CD4-positive, alpha-beta T cell treated with Interferon gamma for 1 hour (primary cell): Measurements from ENCODE around the gene GPR152.
"Not testable (repeated sequence)": the region's sequence is repeated elsewhere in the genome, so short reads cannot be mapped to it uniquely, and the experiment has no call there.

Experiments used
- DNase-seq: peaks from one replicate; pipeline ENCODE4 v3.0.0-alpha.2; 2020

Gene GPR152

DNA sequence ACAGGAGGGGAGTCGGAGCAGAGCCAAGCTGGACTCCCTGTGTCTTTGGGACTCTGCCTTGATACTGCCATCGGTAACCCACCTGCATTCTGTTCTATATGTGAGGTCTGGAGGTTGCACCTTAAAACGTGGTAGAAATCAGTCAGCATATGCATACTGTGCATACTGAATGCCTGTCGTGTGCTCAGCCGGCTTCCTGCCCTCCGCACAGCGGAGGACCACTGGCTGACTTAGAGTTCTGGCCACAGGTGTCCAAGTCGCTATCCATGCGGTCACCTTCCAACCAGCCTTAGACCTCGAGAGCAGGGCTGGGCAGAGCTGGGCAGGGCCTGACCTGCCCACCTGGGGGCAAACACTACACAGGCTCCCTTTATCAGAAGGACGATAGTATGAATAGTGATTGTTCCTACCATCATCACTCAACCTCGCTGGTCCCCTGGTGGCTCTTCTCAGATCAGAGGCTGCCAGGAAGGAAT is 44.8 kb downstream of the GPR152 start:
- no peak for DNase-seq

DNA sequence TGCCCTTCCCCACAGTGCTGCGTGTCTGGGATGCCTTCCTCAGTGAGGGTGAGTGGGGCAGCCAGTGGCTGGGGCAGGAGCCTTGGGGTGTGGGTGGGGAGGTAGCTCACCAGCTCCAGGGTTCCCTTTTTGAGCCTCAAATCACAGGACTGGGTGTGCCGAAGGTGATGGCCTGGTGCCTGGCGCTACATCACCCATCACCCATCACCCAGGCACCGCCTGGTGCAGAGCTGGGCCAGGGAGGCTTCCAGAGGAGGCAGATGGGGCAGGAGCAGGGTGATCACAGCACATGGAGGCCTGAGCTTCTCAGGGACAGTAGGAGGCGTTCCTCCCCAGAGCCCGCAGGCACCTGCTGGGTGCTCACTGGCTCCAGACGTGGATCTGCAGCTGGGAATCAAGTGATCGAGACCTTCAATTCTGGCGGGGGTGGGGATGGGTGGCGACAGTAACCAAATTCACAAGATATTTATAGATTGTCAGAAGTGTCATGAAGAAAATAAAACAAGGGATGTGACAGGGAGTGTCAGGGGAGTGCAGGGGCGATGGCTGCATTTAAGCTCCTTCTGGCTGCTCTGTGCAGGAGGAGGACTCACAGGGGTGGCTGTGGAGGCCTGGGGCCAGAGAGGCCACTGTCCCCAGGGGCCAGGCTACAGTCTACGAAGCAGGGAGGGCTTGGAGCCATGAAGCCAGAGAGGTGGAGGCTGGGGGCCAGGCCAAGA is 45.4 kb downstream of the GPR152 start:
- DNase-seq: no peak

DNA sequence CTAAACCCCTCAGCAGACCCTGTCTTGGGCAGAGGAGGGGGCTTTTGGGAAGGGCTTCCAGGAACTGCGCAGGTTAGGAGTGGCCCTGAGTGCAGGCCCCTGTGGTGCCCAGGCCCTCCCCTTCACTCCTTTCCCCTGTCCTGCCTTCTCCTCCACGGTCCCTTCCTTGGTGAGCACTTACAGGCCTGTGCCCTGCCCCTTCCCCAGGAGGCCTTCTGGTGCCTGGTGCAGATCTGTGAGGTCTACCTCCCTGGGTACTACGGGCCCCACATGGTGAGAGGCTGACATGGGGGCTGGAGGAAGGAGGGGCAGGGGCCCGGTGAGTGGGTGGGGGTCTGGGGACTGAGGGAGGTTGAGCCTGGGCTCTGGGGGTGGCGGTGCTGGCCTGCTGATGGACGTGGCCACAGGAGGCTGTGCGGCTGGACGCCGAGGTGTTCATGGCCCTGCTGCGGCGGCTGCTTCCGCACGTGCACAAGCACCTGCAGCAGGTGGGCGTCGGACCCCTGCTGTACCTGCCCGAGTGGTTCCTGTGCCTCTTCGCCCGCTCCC is 46.0 kb downstream of the GPR152 start:
- no peak for DNase-seq

DNA sequence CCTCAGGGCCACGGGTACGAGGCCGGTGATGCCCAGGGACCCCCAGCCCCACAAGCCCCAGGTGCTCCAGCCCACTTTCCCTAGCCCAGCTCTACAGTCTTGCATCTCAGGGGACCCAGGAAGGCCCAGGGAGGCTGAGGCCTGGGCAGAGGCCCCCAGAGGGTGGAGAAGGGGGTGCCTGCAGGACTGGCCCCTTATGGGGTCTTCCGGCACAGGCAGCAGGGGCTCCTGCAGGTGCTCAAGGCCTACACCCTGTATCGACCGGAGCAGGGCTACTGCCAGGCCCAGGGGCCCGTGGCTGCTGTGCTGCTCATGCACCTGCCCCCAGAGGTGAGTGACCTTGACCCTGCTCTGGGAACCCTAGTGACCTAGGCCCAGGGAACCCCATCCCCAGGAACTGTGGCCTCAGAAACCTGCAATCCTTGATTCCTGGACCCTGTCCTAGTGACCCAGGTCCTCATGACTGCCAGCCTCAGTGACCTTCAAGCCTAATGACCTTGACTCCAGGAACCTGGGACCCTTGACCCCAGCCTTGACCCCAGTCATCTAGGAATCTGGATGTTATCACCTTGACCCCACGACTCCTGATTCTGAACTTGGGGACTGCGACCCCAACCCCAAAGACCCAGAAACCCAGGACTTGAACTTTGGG is 46.7 kb downstream of the GPR152 start:
- no peak for DNase-seq

DNA sequence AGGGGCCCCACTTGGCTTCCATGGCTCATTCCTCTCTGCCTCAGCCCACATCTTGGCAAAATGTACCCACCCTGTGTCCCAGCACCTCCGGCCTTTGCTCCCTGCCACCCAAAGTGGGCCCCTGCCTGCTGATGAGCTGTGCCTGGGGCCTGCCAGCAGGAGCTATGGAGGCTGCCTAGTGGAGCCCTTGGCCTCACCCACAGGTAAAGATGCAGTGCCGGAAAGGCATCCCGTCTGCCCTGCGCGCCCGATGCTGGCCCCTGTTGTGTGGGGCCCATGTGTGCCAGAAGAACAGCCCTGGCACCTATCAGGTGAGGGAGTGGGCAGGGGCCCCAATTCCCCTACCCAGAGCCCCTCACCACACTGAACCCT is 47.3 kb downstream of the GPR152 start:
- DNase-seq: no peak

DNA sequence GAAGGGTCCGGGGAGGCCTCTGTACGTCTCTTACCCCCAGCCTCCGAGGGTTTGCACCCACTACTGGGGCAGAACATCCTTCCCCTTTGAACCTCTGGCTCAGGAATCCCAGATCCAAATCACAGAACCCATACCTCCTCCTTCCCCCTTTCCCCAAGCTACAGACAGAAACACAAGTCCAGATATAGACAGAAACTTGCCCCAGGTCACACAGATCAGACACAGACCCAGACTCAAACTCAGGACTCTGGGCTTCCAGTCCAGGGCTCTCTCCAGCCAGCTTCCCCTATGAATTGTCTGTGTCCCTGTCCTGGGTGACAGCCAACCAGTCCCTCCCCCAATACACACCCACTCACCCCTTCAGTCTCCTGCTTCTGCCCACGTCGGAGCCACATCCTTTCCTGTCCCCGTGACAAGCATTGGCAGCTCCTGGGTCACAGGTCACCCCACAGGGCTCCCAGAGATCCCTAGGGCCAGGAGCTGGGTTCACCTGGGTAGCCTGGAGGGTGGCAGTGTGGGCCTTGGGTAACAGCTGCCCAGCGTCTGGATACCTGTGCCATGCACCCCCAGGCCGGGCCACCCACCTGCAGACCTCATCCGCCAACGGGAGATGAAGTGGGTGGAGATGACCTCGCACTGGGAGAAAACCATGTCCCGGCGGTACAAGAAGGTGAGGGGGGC is 47.9 kb downstream of the GPR152 start:
- DNase-seq: peak; percentile 42

DNA sequence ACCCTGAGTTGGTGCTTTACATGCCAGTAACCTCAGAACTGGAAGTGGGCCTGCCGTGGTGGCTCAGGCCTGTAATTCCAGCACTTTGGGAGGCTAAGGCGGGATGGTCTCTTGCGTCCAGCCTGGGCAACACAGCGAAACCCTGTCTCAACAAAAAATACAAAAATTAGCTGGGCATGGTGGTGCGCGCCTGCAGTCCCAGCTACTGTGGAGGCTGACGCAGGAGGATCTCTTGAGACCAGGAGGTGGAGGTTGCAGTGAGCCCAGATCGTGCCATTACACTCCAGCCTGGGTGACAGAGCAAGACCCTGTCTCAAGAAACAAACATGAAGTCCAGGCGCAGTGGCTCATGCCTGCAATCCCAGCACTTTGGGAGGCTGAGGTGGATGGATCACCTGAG is 49.4 kb downstream of the GPR152 start:
- DNase-seq: not testable (repeated sequence)

DNA sequence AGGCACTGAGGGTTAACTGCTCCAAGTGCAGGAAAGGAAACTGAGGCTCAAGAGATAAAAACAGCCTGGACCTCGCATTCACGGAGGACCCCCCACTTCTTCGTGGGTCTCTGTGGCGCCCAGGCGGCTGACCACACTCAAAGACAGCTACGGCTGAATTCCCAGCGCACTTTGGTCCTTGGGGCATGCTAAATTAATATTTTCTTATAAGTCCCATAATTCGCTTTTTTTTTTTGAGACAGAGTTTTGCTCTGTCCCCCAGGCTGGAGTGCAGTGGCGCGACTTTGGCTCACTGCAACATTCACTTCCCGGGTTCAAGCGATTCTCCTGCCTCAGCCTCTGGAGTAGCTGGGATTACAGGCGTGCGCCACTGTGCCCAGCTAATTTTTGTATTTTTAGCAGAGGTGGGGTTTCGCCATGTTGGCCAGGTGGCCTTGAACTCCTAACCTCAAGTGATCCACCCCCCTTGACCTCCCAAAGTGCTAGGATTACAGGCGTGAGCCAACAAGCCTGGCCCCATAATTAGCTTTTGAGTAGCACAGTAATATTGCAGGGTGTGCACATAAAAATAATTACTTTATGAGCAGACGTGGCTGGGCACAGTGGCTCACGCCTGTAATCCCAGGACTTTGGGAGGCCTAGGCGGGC is 50.2 kb downstream of the GPR152 start:
- not testable (repeated sequence) for DNase-seq

DNA sequence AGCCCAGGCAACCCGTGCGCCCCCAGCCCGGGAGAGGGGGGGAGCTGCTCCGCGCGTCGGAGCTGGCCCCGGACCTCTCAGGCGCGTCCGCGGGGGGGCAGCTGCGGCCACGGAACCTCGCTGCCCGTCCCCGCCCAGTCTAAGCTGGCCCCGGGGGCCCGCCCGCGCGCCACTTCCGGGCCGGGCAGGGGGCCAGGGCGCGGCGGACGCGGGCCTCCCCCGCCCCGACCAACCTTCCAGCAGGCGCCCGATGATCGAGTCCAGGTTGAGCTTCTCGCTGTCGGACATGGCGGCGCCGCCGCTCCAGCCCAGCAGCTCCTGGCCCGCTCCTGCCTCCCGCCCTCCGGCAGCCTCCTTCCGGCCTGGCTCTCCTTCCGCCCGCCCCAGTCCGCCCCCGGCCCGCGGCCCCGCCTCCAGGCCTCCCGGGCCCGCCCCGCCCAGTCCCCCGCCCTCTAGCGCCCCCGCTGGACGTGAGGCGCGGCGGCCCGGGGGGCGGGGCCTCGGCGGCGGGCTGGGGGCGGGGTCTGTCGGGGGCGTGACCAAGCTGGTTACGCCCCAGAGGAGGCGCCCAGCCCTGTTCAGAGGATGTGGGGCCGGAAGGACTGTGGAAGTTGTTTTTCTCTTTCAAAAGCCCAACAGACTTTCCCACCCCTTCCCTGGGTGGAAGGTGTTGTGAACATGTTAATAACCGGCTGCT is 50.9 kb downstream of the GPR152 start, which contains the start of gene PPP1CA:
TSS of gene PPP1CA (minus strand) at position 364 of the 697 bp plus-strand sequence. CDS start at position 288, 76 bp downstream.
- DNase-seq: peak; percentile 88
